ENCODE measurements around the gene ID3. TPM values are rescaled to one million over a fixed set of nuclear protein-coding genes. Genes with fewer than 3 reads are reported as not detected.

Gene ID3, protein sequence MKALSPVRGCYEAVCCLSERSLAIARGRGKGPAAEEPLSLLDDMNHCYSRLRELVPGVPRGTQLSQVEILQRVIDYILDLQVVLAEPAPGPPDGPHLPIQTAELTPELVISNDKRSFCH
- 30.3 TPM for total RNA-seq

DNA sequence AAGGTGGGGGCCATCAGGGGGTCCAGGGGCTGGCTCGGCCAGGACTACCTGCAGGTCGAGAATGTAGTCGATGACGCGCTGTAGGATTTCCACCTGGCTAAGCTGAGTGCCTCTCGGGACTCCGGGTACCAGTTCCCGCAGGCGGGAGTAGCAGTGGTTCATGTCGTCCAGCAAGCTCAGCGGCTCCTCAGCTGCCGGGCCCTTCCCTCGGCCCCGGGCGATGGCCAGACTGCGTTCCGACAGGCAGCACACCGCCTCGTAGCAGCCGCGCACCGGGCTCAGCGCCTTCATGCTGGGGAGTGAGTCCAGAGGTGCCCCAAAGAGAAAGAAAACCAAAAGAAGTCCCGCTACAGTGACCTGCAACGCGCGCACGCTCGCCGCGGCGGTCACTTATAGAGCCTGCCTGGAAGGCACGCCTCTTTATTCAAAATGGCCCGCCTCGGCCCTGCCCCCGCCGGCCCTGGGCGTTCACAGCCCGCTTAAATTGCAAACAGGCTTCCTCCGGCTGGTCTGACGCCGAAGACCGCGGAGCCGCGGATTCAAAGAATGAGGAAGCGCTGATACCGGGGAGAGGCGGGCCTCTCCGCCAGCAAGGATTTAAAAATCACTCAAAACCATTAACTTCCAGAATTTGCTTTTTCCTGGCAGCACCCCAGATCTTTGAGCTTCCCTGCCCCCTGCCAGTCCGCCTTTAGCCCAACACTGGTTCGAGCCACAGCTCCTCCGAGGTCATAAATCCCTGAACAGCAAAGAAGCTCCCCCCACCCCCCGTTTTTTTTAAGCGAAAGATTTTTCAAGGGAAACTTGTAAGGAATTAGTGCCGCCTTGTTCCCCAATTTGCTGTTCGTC, at the start of gene ID3:
Gene ID3, minus strand, starts transcription at position 366 of the 849 bp plus-strand sequence. Its CDS starts 75 bp downstream, at position 291.
- DNase-seq = peak; percentile 83

GRCh38 chr1:23607944-23608343, 48.6 kb upstream of the ID3 start:
- no peak for DNase-seq

DNA sequence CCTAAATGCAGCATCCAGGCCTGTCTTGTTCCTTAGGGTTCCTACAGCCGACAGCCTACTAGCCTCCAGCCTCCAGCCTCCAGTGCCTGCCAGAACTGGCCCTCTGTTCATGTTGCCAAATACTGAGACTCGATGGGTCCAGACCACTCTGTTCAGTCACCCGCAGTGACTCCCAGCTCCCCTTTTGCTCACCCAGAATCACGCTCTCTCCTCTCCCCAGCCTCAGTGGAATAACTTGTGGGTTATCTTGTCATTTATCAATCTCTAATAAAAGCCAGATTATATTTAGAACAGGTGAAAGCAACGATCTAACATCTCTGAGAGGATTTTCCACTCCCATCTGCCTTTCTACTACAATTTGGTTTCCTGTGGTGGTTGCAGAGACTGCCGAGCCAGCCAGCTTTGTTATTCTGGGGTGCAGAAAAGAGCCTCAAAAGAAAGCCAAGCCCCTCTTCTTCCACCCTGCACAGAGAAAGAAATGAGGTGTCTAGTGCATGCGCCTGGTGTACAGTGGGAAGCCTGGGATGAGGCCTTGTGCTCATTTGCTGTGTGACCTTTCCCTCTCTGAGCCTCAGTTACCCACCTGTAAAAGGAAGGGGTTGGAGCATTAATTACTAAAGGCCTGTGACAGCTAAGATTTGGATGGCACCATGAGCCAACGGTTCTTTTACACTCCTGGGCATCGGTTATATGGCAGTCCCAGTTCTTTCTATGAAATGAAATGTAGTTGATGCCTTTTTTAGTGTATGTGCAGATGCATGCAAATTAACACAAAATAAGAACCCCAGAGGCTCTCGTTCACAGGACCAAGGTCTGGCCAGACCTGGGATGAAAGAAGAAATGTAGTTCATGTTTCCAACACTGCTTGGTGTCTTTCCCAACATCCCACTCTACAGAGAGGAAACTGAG, 42.9 kb upstream of the ID3 start:
- no peak for DNase-seq

GRCh38 chr1:23601135-23601967, 42.0 kb upstream of the ID3 start:
- no peak for DNase-seq

DNA sequence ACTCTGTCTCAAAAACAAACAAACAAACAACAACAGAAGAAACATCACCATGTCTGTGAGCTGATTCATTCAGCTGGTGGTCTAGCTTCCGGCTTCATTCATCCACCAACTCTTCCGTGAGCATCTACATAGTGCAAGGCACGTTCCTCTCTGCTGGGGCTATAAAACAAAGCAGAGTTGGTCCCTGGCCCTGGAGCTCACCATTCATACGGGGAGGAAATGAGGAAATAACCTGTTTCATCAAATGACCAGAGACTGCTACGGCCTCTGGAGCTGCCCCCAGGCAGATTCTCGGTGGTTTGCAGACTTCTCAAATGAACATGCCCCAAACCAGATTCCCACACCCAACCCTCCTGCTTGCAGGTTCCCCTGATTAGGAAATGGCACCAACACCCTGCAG, 41.0 kb upstream of the ID3 start:
- DNase-seq = no peak

- DNase-seq = no peak
Observed at GRCh38 chr1:23599125-23599524, 39.8 kb upstream of the ID3 start.

- no peak for DNase-seq
Observed at GRCh38 chr1:23598424-23598823, 39.1 kb upstream of the ID3 start.

DNA sequence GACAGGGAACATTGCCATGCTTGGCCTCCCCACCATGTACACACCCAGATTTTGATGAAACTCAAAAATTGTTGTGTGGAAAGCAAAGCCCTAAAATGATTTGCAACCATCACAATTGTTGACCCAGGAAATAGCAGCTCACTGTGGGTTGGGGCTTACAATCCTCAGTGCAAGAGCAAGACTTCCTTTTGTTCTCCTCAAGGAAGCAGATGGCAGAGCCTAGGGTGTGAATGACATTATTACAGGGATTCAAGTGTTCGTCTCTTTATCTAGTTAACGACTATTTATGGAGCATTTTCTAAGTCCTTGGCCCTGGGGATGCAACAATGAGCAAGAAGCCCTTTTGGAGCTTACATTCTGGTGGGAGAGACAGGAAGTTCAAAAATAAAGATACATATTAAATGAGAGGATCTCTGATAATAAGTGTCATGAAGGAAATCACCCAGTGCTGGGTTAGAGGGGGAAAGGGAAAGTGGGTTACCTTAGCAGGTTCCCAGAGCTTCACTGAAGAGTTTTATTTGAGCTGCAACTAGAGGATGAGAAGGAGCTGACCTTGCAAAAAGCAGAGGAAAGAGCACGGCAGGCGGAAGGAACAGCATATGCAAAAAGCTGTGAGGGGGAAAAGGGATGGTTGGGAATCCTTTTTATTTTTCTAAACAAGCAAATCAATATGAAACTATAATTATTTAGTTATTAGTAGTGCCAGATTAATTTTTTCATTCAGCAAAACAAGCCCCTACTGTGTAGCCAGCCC, 38.5 kb upstream of the ID3 start:
- DNase-seq = no peak

DNA sequence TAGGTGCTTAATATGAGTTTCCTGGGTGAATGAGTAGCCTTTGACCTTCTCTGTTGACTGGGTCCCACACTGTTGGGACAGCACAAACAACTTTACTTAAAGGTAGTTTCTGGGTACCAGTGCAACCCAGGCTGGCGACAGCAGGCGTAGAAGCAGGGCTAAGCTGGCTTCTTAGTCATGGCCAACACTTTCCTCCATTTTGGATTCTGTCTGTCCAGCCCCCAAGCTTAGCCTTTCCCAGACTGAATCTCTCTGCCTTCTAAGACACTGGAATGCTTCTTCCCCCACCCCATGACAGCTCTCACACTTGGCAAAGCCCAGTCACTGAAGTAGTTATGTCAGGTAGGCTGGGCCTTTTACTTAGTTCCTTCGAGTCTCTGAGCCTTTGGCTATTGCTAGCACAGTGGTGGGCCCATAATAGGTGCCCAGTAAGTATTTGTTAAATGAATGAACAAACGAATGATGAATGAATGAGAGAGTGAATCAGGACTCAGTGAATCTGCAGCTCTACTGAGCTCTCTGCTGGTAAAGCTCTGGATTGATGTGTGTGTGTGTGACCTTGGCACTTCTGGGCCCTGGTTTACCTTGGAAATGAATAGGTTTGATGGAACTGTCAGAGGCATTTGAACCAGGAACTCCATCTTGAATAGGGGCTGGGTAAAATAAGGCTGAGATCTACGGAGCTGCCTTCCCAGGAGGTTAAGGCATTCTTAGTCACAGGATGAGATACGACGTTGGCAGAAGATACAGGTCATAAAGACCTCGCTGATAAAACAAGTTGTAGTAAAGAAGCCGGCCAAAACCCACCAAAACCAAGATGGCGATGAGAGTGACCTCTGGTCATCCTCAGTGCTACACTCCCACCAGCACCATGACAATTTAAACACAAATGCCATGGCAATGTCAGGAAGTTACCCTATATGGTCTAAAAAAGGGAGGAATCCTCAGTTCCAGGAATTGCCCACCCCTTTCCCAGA, 37.4 kb upstream of the ID3 start:
- no peak for DNase-seq

DNA sequence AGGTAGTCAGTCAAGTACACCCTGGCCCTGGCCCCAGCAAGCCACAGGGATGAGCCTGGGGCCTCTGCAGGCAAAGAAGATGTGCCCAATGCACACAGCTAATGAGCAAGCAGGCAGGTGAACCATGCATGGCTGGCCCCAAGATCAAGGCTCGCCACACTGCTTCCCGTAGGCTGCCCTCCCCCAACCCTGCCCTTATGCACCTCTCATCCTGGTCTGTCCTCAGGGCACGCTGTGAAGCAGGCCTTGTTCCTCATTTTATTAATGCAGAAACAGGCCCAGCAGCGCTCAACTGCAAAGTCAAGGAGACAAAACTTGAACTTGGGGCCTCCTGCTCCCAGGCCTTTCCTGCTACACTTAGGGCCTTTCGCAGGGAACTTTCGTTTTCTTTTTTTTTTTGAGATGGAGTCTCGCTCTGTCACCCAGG, 35.6 kb upstream of the ID3 start:
- no peak for DNase-seq

- DNase-seq = no peak
Observed at GRCh38 chr1:23594149-23594907, 35.0 kb upstream of the ID3 start.

DNA sequence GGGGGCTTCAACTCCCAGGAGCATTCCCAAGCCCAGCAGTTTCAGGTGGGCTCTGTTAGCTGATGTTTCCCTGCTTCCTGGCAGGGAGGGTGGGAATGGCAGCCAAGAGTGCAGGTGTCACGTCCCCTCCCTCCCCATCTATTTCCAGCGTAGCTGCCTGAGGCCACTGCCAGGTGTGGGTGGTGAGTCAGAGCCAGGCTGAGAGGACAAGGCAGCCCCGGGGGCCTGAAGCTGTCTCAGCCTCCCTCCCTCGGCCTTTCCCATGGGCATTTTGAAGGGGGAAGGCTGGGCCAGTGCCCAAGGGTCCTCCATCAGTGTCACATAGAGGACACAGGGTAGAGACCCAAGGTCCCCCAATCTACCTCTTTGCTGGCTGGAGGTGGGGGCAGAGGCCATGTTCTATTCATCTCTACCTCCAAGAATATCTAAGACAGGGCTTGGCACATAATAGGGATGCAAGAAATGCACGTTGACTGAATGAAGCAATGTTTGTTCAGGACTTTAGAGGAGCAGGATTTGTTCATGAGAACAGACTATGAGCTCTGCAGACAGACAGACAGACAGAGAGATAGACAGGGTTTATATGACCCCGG, 34.4 kb upstream of the ID3 start:
- DNase-seq = no peak

- no peak for DNase-seq
Observed at GRCh38 chr1:23593042-23593521, 33.8 kb upstream of the ID3 start.

DNA sequence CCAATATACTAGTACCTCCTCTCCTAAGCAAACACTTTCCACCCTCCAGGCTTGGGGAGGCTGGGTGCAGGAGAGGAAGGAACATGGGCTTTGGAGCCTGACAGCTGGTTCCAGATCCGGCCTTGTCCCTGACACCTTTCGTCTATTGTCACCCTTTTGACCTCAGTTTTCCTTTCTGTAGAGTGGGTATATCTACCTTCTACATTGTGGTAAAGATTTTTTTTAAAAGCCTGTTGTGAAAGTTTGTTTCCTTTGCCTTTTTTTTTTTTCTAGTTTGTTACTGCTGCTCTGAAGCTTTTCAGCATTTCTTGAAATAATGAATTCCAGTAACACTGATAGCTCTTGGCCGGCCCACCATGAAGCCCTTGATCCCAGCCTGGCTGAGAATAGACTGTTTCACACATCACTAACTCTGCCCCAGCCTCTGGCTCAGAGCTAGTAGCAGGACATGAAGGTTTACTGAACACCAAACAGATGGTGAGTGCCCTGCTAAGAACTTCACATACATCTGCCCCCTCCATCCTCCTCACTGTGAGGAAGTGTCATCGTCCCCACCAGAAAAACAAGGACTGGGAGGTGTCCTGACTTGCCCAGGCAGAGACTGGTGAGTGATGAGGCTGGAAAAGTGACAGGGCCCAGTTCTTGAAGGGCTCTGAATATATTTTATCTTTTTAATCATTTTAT, 33.0 kb upstream of the ID3 start:
- DNase-seq = no peak

DNA sequence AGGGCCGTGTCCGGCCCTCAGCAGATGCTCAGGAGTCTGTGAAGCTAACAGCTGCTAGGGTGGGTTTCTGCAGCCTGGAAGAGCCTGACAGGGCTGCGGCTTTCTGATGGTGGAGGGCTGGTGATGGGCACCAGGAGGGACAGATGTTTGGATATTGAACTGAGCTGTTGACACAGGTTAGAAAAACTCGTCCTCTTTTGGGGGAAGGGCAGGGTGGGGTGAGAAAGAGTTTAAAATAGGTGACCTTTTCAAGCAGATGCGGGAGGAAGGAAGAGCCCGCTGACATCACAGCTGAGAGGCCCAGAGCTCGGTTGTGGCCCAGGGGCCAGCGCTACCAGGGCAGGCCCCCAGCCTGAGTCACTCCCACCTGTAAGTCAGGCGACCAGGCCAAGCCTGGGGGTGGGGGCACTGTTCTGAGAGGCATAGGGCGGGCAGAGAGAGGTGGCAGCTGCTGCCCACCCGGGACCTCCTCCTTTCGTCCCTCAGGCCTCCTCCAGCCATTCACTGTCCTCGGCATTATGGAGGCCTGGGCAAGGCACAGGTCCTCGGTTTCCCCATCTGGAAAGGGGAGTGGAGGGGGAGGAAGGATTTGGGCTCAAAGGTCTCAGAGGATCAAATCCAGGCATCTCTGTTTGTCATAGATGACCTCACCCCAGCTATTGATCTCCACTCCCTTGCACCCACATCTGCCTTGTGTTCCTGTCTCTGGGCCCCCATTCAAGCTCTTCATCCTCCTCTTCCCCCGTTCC, 32.3 kb upstream of the ID3 start:
- DNase-seq = no peak

DNA sequence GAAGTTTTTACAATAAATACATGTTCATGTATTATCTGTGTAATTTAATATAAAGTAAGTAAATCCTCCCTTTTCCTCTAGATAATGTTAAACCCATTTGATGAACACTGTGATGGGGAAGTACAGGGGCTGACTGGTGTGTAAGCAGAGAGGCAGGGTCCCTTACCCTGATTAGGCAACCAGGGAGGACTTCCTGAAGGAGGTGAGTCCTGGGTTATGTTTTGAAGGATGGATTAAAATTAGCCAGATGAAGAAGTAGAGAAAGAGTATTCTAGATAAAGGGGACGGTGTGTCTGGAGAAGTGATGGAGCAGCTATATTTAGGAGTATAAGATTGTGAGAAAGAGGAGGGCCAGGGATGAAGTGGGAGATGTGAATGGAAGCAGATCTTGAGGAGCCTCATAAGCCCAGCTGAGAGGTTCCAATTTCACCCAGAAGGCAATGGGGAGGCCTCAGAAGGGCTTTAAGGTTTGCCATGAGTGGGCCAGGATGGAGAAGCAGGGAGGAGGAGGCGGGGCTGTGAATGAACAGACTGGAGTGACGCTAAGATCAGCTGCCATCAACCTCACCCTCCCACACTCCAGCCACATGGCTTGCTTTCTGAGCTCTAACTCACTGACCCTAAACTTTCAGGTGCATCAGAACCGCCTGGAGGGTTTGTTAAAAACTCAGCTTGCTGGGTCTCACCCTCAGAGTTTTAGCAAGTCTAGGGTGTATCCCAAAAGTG, 30.9 kb upstream of the ID3 start:
- DNase-seq = no peak

- no peak for DNase-seq
Observed at GRCh38 chr1:23589585-23589986, 30.3 kb upstream of the ID3 start.

Measured in occipital lobe (tissue), 2 donors.